Measurements from ENCODE around the gene STPG2. TPM values are rescaled to one million over a fixed set of nuclear protein-coding genes. Genes with fewer than 3 reads are reported as not detected.

Gene STPG2
- total RNA-seq, 2 donors from 2014 or later, result 0.77 to 1.1 TPM

DNA sequence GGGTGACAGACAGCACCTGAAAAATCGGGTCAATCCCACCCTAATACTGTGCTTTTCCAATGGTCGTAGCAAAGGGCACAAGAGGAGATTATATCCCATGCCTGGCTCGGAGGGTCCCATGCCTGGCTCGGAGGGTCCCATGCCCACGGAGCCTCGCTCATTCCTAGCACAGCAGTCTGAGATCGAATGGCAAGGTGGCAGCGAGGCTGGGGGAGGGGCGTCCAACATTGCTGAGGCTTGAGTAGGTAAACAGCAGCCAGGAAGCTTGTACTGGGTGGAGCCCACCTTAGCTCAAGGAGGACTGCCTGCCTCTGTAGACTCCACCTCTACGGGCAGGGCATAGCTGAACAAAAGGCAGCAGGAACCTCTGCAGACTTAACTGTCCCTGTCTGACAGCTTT lies 365.1 kb downstream of the STPG2 start:
- no peak overlapping the region for H3K4me3 ChIP-seq
- TF ChIP-seq, protein P1, sequence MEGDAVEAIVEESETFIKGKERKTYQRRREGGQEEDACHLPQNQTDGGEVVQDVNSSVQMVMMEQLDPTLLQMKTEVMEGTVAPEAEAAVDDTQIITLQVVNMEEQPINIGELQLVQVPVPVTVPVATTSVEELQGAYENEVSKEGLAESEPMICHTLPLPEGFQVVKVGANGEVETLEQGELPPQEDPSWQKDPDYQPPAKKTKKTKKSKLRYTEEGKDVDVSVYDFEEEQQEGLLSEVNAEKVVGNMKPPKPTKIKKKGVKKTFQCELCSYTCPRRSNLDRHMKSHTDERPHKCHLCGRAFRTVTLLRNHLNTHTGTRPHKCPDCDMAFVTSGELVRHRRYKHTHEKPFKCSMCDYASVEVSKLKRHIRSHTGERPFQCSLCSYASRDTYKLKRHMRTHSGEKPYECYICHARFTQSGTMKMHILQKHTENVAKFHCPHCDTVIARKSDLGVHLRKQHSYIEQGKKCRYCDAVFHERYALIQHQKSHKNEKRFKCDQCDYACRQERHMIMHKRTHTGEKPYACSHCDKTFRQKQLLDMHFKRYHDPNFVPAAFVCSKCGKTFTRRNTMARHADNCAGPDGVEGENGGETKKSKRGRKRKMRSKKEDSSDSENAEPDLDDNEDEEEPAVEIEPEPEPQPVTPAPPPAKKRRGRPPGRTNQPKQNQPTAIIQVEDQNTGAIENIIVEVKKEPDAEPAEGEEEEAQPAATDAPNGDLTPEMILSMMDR (IDR thresholded peaks at IDR 0.05), result no peak
- TF ChIP-seq POLR2A (IDR thresholded peaks at IDR 0.05) (no peak), POLR2AphosphoS5 (IDR thresholded peaks at IDR 0.05) (no peak)
- intact Hi-C loops (cut with DNase I), result no loop called here
- no peak overlapping the region for H3K27ac ChIP-seq
- H3K4me1 ChIP-seq (replicated peaks), result no peaks in the 10 kb centered on the region
- WGBS, result 92% methylated on average over 10 of the region's 10 CpGs
- no peaks in the 10 kb centered on the region for H3K9me3 ChIP-seq
- H3K36me3 ChIP-seq, result no peaks in the 10 kb centered on the region
- no peak for DNase-seq (ENCODE audit: low spot score)
- H3K27me3 ChIP-seq (replicated peaks; ENCODE audit: insufficient read depth), result no peaks in the 10 kb centered on the region

DNA sequence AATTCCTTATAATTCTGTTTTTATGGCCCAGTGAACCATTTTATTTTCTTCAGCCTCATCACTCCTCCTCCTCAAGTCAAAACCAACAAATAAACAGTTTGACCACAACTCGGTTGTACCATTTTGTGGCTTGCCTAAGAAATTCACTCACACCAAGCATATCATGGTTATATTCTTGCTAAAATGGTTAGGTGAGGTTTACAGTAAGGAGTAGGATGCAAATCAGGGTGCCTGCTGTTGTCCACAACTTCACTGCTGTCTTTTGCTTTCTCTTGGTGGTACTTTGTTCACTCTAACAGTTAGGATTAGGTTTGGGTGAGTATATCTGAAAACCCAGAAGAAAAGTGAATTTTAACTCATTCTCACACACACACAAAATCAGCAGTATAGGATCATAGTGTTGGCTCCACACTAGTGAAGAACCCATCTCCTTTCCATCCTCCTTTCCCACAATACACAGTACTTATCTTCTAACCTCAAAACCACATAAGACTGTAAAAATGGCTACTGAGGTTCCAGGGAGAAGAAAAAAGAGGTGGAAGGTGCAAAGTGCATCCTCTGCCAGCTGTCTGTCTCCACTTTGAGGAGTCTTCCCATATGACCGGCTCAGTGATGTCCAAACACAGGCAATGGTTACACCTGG lies 368.8 kb downstream of the STPG2 start:
- H3K36me3 ChIP-seq, result no peaks in the 10 kb centered on the region
- WGBS, result 96% methylated on average over 2 of the region's 2 CpGs
- H3K4me1 ChIP-seq (replicated peaks), result no peaks in the 10 kb centered on the region
- no peak overlapping the region for H3K27ac ChIP-seq
- H3K9me3 ChIP-seq, result no peaks in the 10 kb centered on the region
- no peaks in the 10 kb centered on the region for H3K27me3 ChIP-seq (replicated peaks; ENCODE audit: insufficient read depth)
- no peak overlapping the region for H3K4me3 ChIP-seq
- no peak for DNase-seq (ENCODE audit: low spot score)
- TF ChIP-seq, protein P1 (IDR thresholded peaks at IDR 0.05), result no peak
- TF ChIP-seq POLR2AphosphoS5 (IDR thresholded peaks at IDR 0.05), result no peak
- no peak for TF ChIP-seq POLR2A (IDR thresholded peaks at IDR 0.05)
- intact Hi-C loops (cut with DNase I), result no loop called here

DNA sequence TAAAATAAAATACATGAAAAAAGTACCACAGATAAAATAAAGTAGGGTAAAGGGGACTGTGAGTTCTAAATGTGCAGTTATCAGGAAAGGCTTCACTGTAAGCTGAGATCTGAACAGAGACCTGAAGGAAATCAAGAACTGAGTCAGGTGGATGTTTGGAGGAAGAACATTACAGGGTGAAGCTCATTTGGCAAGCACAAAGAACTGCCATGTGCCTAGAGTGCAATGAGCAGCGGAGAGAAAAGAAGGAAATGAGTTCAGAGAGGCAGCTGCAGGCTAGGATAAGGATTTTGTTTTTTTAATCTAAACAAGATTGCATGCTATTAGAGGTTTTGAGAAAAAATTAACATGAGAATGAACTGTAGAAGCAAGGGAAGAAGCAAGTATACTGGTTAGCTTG lies 373.1 kb downstream of the STPG2 start:
- 91% methylated on average over 1 of the region's 1 CpG for WGBS

DNA sequence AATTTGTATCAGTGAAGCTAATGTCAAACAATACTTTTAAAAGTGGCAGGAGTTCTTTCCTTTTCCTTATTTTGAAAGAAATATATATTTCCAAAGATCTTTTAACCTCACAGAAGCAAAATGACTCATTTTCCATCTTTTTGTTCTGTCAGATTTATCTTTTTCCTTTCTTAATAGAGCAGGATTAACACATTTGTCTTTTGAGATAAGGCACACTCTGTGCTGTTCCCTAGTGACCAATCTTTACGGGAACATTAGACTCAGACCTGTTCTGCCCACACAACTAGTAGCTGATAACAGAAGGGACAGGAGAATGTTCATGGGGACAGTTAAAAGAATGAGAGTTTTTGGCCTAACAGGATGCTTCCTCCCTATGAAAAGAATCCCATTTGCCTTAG lies 381.2 kb downstream of the STPG2 start:
- Histone ChIP-seq H3K9me3 (no peaks in the 10 kb centered on the region), H3K36me3 (no peaks in the 10 kb centered on the region), H3K27ac (no peak overlapping the region), H3K27me3 (replicated peaks; ENCODE audit: insufficient read depth) (no peaks in the 10 kb centered on the region), H3K4me3 (no peak overlapping the region), H3K4me1 (replicated peaks) (no peaks in the 10 kb centered on the region)
- no peak for TF ChIP-seq POLR2AphosphoS5 (IDR thresholded peaks at IDR 0.05)
- TF ChIP-seq, protein P1 (IDR thresholded peaks at IDR 0.05), result no peak
- no peak for TF ChIP-seq POLR2A (IDR thresholded peaks at IDR 0.05)
- 26% methylated on average over 1 of the region's 1 CpG for WGBS
- intact Hi-C loops (cut with DNase I), result no loop called here
- DNase-seq (ENCODE audit: low spot score), result no peak

More for the DNA sequence above, 373.1 kb downstream of the STPG2 start:
- H3K27me3 ChIP-seq (replicated peaks; ENCODE audit: insufficient read depth), result no peaks in the 10 kb centered on the region
- TF ChIP-seq POLR2A (IDR thresholded peaks at IDR 0.05) (no peak), POLR2AphosphoS5 (IDR thresholded peaks at IDR 0.05) (no peak)
- TF ChIP-seq, protein P1 (IDR thresholded peaks at IDR 0.05), result no peak
- no peak overlapping the region for H3K4me3 ChIP-seq
- intact Hi-C loops (cut with DNase I), result no loop called here
- no peak for DNase-seq (ENCODE audit: low spot score)
- H3K36me3 ChIP-seq, result no peaks in the 10 kb centered on the region
- no peaks in the 10 kb centered on the region for H3K9me3 ChIP-seq
- H3K4me1 ChIP-seq (replicated peaks), result no peaks in the 10 kb centered on the region
- H3K27ac ChIP-seq, result no peak overlapping the region

DNA sequence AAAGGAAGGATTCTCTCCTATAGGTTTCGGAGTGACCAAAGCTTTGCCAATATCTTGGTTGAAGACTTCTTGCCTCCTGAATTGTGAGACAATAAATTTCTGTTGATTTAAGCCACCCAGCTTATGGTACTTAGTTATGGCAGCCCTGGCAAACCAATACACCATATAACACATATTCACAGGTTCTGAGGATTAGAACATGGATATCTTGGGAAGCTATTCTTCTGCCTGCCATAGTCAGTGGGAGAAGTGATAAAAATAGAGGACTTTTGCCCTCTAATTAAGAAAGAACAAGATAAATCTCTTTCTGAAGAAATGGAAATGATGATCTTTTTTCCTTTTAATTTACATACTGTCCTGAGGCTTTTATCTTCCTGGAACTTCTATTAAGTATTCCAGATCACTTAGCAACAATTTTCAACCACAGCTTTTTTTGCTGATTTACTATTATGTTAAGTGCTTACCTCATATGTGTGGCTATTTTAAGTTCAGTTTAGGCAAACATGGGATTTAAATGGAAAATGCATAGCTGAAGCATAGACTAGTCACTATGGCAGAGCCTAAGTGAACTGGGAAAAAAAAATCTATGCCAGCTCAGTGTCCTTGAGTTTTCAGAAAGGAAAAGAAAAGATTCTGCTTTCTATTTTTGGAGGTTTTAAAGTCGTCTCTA lies 381.7 kb downstream of the STPG2 start:
- no peak for TF ChIP-seq POLR2A (IDR thresholded peaks at IDR 0.05)
- TF ChIP-seq, protein P1 (IDR thresholded peaks at IDR 0.05), result no peak
- TF ChIP-seq POLR2AphosphoS5 (IDR thresholded peaks at IDR 0.05), result no peak
- Histone ChIP-seq H3K36me3 (no peaks in the 10 kb centered on the region), H3K27me3 (replicated peaks; ENCODE audit: insufficient read depth) (no peaks in the 10 kb centered on the region), H3K4me3 (no peak overlapping the region), H3K9me3 (no peaks in the 10 kb centered on the region), H3K4me1 (replicated peaks) (no peaks in the 10 kb centered on the region), H3K27ac (no peak overlapping the region)
- no peak for DNase-seq (ENCODE audit: low spot score)
- intact Hi-C loops (cut with DNase I), result no loop called here
- 74% methylated on average over 2 of the region's 2 CpGs for WGBS

Data from prostate gland (tissue), 2 donors.